GM19238 (cell line): ENCODE measurements around the gene EGFLAM.
"Not testable (repeated sequence)": the region's sequence is repeated elsewhere in the genome, so short reads cannot be mapped to it uniquely, and the experiment has no call there.

Source experiments
- DNase-seq: peaks from one replicate; pipeline ENCODE4 v3.0.0; 2011; ENCODE audit warnings: low spot score; ENCODE audit not compliant: insufficient read length

Gene EGFLAM

DNA sequence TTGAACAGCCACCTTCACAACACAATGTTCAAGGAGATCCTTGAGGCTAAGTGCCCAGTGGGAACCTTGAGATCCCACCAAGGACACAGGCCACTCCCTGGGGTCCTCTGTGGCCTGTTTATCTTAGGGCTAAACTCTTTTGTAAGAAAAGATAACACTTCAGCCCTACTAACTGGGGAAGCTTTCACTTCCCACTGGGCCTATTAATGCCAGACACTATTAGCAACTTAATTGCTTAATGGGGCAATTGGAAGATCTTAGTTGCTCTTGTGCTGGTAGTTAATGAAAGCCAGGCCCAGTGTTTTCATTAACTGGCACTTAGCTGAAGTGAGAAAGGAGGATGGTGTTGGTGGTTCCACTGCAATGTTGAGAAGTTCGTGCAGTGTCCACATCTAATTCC, 117.1 kb downstream of the EGFLAM start:
- no peak for DNase-seq

- DNase-seq = no peak
Measured at GRCh38 chr5:38376404-38376803, 118.0 kb downstream of the EGFLAM start.

DNA sequence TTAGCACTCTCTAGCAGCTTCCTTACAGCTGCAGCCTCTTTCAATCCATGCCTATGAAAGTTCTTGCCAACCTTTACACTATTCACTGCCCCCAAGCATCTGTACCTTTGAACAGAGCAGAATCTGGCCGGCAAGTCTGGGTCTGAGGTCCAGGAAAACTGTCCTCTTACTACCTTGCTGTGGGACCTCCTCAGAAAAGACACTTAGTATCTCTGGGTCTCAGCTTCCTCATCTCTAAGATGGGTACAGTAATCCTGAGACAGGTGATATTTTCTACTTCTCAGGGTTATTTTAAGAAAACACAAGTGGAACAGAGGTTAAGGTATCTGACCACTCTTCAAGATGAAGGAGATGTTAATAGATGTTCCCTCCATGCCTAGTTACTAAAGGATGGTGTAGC, 120.2 kb downstream of the EGFLAM start:
- DNase-seq = no peak

DNA sequence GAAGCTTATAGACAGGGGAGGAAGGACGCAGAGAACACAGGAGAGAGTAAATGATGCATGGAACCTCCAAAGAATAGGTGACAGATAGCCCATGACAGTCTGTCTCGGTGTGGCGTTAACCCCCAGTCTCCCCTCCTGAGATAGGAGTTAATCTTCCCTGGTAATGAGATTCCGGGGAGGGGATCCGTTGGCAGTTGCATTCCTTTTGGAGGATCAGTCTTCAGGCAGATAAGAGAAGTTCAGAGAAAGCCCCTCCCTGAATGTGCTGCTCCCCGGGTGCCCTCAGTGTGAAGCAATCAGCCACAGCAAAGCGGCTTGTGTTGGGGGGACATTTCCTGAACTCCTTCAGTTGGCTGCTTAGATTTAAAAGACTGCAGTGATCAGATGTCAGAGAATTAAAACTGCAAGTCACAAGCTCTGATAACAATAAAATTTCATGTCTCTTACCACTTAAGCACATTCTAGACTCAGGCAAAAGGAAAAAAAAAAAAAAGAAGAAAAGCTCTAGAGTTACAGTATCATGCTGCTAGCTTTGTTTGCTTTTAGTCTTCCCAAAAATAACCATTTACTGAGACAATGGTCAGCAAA, 121.1 kb downstream of the EGFLAM start:
- DNase-seq = no peak

- no peak for DNase-seq
Measured at GRCh38 chr5:38380537-38380936, 122.2 kb downstream of the EGFLAM start.

- DNase-seq = no peak
Measured at GRCh38 chr5:38381361-38381760, 123.0 kb downstream of the EGFLAM start.

- peak; percentile 51 for DNase-seq
Measured at GRCh38 chr5:38382898-38383297, 124.5 kb downstream of the EGFLAM start.

DNA sequence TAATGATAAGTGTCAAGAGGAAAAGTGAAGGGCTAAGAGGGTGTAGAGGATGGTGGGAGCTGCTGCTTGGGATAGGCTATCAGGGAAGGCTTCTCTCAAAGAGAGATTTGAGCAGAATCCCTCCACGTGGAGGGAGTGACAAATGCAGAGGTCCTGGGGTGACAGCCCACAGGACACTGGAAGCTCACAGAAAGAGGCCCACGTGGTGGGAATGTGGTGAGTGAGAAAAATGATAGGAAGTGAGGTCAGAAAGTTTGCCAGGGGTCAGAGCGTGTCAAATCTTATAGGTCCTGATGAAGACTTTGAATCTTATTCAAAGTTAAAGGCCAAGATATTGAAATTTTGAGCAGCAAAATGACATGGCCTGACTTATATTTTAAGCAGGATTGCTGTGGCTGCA, 125.3 kb downstream of the EGFLAM start:
- no peak for DNase-seq

DNA sequence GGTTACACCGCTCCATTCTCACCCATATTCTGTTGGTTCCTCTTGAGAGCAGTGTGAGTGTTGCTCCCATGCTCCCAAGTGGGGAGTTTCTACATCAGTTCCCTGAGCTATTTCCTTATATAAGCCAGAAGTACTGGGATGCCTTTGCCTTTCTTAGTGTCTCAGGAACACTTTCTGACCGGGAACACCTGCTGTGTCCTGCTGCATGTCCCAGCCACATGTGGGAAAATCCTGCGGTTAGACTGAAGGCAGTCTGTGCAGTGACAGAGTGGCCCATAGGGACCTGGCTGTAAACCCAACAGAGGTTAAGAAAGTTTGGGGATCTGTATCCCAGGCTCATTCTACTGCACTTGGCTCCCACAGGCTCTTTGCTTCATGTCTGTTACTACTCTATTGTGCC, 126.0 kb downstream of the EGFLAM start:
- no peak for DNase-seq

DNA sequence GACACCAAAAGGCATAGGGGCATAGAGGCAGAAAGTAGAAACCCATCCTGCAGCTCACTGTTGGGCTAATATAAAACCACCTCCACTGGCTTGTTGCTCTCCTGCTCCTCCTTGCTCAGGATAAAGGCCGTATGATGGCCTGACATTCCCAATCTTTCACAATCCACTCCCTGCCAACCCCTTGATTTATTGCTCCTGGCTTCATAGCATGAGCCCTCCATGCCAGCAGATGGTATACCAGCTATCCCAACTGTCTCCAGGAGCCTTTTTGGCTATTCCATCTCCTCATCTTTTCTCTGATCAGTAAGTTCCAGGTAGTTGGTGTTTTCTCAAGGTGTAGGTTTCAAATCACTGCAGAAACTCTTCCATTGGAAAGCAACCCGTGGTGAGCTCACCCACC, 128.8 kb downstream of the EGFLAM start:
- DNase-seq = no peak

- no peak for DNase-seq
Measured at GRCh38 chr5:38393636-38394035, 135.3 kb downstream of the EGFLAM start.

GRCh38 chr5:38396766-38397165, 138.4 kb downstream of the EGFLAM start:
- no peak for DNase-seq

GRCh38 chr5:38400365-38400764, 142.0 kb downstream of the EGFLAM start:
- DNase-seq = no peak

DNA sequence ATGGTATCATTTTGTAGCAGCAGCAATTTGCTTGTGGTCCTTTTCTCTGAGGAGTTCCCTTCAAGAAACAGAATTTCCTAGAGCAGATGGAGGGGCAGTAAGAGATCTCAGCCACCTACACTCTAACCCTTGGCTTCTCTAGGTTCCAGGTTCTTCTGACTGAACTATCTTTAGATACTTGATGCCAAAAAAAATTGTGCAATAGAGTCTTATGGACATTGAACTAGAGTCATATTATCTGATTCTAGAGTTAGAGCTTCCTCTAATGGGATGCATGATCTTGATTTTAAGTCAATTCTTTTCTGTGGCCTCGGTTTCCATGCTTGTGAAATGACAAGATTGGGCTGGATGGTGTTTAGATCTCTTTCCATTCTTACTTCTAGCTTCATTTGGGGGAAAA, 142.8 kb downstream of the EGFLAM start:
- DNase-seq = no peak

DNA sequence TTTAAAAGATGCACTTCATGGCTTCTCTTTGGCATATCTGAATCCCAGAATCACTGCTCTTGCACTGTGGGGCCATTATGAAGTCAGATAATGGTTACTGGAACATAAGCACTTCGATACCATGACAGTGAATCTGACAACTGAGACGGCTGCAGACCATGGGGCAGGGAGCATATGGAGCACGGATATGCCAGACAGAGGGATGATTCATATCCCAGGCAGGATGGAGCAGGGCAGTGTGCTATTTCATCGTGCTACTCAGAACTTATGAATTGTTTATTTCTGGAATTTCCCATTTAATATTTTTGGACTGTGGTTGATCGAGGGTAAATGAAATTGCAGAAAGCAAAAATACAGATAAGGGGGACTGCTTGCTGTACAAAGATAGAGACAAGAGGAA, 145.0 kb downstream of the EGFLAM start:
- DNase-seq = no peak

DNA sequence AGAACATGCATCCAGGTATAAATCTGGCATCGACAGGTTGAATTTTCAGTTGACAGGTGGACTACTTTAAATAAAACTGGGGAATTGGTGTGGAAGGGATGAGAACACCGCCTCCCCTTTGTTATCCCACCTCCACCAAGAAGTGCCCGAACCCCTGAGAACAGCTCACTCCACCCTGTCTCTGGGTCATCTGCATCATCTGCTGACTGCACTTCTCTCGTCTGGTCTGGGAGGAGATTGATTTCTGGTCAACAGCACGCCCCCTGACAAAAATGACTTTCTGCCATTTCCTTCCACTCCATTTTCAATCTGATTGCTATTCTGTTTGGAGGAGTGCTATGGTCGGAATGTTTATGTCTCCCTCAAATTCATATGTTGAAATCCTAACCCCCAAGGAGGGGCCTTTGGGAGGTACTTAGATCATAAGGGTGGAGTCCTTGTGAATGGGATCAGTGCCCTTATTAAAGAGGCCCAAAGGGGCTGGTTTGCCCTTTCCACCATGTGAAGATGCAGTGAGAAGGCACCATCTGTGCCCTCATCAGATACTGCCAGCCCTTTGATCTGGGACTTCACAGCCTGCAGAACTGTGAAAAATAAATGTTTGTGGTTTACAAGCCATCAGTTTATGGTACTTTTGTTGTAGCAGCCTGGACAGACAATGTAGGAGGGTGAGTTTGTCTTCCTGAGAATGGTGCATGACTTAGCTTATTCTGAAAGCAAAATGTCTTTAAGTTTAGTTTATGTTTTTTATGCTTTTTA, 145.7 kb downstream of the EGFLAM start:
- no peak for DNase-seq

DNA sequence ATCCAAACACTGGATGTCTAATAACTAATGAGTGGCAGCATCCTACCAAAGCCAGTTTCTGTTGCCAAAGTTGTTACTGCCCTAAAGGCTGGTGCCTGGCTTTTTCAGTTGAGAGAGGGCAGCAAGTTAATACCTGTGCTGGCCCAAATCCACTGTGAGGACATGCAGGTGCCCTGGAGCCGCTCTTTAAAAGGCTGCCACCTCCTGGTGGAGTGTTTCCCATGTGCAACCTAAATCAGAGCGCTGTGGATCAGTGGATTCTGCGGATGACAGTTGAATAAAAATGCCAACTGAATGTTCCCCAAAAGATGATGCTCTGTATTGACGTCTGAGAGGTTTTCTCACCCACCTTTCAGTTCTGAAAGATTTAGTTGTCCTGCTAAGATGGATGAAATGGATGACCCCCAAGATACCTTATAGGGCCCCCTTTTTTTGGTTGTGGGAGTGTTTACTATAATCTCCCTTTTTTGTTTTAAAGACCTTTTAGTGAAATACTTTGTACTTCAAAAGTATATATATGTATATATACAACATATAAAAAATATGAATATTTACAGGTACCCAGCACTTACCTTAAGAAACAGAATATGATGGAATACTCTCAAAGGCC, 146.4 kb downstream of the EGFLAM start:
- no peak for DNase-seq

- DNase-seq = no peak
Measured at GRCh38 chr5:38408446-38409198, 150.3 kb downstream of the EGFLAM start.

DNA sequence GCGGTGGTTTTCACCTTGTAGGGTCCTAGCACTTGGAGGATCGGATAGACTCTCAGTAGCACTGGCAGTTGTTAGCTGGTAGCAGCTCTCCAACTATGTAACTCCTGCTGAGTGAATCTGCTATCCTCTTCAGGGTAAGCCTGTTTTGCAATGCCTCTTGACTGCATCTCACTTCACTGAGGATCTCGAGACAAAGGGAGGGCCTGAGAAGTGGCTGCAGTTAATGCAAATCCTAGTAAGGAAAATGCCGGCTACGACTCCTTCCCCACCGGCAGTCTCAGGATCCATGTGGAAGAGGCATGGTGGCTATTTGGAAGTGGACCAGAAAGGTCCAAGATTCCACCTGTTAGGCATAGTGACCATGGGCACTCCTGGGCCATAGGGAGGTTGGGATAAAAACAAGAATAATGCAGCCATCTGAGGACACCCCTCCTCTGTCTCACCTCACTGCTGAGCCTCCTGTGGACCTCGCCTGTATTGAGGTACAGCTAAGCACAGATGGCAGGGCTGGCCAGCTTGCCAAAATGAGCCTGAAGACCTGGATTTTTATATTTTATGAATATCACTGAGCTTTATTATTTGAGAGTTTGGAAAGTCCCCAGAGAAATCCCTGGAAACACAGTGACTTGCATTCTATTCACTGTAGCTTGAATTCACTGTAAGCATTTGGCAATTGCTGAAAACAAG, 152.1 kb downstream of the EGFLAM start:
- DNase-seq = no peak

- DNase-seq = no peak
Measured at GRCh38 chr5:38413696-38414095, 155.3 kb downstream of the EGFLAM start.

DNA sequence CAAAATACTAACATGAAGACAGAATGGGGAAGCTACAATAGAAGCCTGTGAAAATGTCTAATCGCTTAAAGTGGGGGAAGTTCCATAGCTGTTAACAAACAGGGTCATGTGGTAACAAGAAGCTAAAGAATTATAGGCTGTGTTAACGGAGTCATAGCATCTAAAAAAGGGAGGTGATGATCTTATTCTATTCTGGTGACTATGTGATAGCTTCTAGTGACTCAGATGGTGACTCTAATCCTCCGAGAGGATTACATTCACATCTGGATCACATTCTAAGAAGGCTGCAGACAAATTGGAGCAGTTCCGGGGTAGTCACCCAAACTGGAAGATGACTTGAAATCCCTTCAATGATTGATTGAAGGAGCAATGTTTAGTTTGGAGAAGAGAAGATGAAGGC, 156.0 kb downstream of the EGFLAM start:
- no peak for DNase-seq

DNA sequence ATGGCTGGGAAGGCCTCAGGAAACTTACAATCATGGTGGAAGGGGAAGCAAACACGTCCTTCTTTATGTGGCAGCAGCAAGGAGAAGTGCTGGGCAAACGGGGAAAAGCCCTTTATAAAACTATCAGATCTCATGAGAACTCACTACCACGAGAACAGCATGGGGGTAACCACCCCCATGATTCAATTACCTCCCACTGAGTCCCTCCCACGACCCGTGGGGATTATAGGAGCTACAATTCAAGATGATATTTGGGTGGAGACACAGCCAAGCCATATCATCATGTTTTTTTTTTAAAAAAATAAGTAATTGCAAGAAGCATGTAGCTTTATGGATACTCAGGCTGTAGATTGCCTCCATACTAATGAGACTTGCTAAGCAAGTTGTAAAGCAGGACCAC, 157.4 kb downstream of the EGFLAM start:
- DNase-seq = not testable (repeated sequence)
